Activated CD4-positive, alpha-beta memory T cell treated with anti-CD3 and anti-CD28 coated beads, Interleukin-2, amount 10 ng/mL, durations not matched to agents 7 days and 5 days (primary cell): Measurements from ENCODE around the gene ESR1. TPM values are rescaled to one million over a fixed set of nuclear protein-coding genes. Genes with fewer than 3 reads are reported as not detected.
"Not testable (repeated sequence)": the region's sequence is repeated elsewhere in the genome, so short reads cannot be mapped to it uniquely, and the experiment has no call there.

Experiments used
- CTCF ChIA-PET: fragments of 350-600 bp; sonication (Branson Sonifier 250); formaldehyde crosslinking; loops from one replicate; lab custom pipeline; 2021; ENCODE audit warnings: antibody characterized with exemption, inconsistent platforms; lab: Charles Lee
- POLR2A ChIA-PET: fragments of 350-600 bp; sonication (Branson Sonifier 250); formaldehyde crosslinking; loops from one replicate; lab custom pipeline; 2021; ENCODE audit warnings: antibody characterized with exemption; lab: Charles Lee
- DNase-seq: peaks from one replicate; pipeline ENCODE4 v3.0.0-alpha.2; 2020
- H3K27ac Mint-ChIP-seq: one replicate; pipeline ENCODE4 v1.8.0; 2021; ENCODE audit warnings: mild to moderate bottlenecking, mixed read lengths
- H3K27me3 Mint-ChIP-seq: one replicate; pipeline ENCODE4 v1.8.0; 2021; ENCODE audit warnings: mixed read lengths
- H3K36me3 Mint-ChIP-seq: one replicate; pipeline ENCODE4 v1.8.0; 2021; ENCODE audit warnings: low read depth, mixed read lengths
- H3K4me1 Mint-ChIP-seq: one replicate; pipeline ENCODE4 v1.8.0; 2021; ENCODE audit warnings: mixed read lengths
- H3K4me3 Mint-ChIP-seq: one replicate; pipeline ENCODE4 v1.8.0; 2021; ENCODE audit warnings: mild to moderate bottlenecking, mixed read lengths
- H3K9me3 Mint-ChIP-seq: one replicate; pipeline ENCODE4 v1.8.0; 2021; ENCODE audit warnings: mixed read lengths
- total RNA-seq, 2 experiments: library from RNA; stranded (reverse); gene quantifications; one replicate each; pipeline ENCODE4 v1.2.3, GENCODE V29; 2021

The ESR1 gene
- total RNA-seq, 2 experiments from 2014 or later: 1.2 TPM

GRCh38 chr6:152026291-152026690 lies 218.8 kb downstream of the ESR1 start:
- POLR2A ChIA-PET: no interaction called here

DNA sequence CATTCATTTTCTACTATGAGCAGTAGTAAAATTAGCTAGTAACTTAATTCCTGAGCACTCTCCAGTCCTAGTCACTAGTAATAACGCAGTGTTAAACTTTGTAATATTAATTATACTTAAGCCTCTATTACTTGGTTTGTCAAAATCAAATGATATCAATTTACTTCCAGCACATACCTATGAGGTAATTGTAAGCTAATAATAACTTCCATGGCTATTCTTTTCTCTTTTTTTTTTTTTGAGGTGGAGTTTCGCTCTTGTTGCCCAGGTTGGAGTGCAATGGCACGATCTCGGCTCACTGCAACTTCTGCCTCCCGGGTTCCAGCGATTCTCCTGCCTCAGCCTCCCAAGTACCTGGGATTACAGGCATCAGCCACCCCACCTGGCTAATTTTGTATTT lies 219.3 kb downstream of the ESR1 start:
- H3K27ac Mint-ChIP-seq, DNase-seq, H3K9me3 Mint-ChIP-seq, H3K4me3 Mint-ChIP-seq, H3K36me3 Mint-ChIP-seq, H3K27me3 Mint-ChIP-seq, H3K4me1 Mint-ChIP-seq, POLR2A ChIA-PET: not testable (repeated sequence)
- CTCF ChIA-PET: interaction anchor here (1.0 kb wide), 1 partner anchor 16 kb away, joined by 4 read pairs; no protein-coding TSS in a partner anchor

More at GRCh38 chr6:152026291-152026690, 218.8 kb downstream of the ESR1 start:
- H3K27me3 Mint-ChIP-seq: peaks cover 1% of the 10 kb centered on the region
- H3K27ac Mint-ChIP-seq: no peak overlapping the region
- H3K36me3 Mint-ChIP-seq: no peaks in the 10 kb centered on the region
- CTCF ChIA-PET: interaction anchor here (1.0 kb wide), 1 partner anchor 16 kb away, joined by 4 read pairs; no protein-coding TSS in a partner anchor
- no peak overlapping the region for H3K4me3 Mint-ChIP-seq
- H3K4me1 Mint-ChIP-seq: no peaks in the 10 kb centered on the region
- H3K9me3 Mint-ChIP-seq: peaks cover 5% of the 10 kb centered on the region
- no peak for DNase-seq

- H3K27ac Mint-ChIP-seq, H3K9me3 Mint-ChIP-seq, H3K27me3 Mint-ChIP-seq, H3K36me3 Mint-ChIP-seq, H3K4me3 Mint-ChIP-seq, DNase-seq, POLR2A ChIA-PET, CTCF ChIA-PET, H3K4me1 Mint-ChIP-seq: not testable (repeated sequence)
These were observed 226.3 kb downstream of the ESR1 start for GRCh38 chr6:152033765-152034164.

- no peaks in the 10 kb centered on the region for H3K36me3 Mint-ChIP-seq
- CTCF ChIA-PET: no interaction called here
- H3K4me3 Mint-ChIP-seq: no peak overlapping the region
These were observed 227.1 kb downstream of the ESR1 start for GRCh38 chr6:152034631-152035030.

DNA sequence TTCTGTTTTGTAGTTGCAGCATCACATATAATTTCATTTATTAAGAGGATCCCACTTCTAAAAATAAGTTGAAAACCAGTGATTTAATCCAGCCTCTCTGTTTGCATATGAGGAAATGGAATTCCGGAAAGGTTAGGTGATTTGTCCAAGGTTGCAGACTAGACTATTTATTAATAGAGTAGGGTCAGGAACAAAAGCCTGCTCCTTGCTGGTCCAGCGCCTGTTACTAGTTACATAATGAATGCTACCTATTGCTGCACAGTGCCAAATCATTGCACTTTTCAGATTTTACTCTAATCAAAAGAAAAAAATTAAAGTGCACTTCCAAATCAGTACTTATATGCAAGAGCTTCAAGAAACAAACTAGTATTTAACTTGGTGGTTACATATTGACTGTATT lies 238.6 kb downstream of the ESR1 start:
- ChIA-PET POLR2A (interaction anchor here (1.3 kb wide), 1 partner anchor 107 kb away, joined by 3 read pairs; no protein-coding TSS in a partner anchor), CTCF (no interaction called here)
- Mint-ChIP-seq H3K36me3 (no peaks in the 10 kb centered on the region), H3K27ac (no peak overlapping the region), H3K9me3 (no peaks in the 10 kb centered on the region), H3K4me3 (no peak overlapping the region), H3K4me1 (no peaks in the 10 kb centered on the region), H3K27me3 (peaks cover 2% of the 10 kb centered on the region)
- no peak for DNase-seq

More at GRCh38 chr6:152034631-152035030, 227.1 kb downstream of the ESR1 start:
- no peak for DNase-seq
- Mint-ChIP-seq H3K27me3 (no peaks in the 10 kb centered on the region), H3K9me3 (peaks cover 3% of the 10 kb centered on the region), H3K4me1 (no peaks in the 10 kb centered on the region), H3K27ac (no peak overlapping the region)
- POLR2A ChIA-PET: no interaction called here

GRCh38 chr6:152048921-152049320 lies 241.4 kb downstream of the ESR1 start:
- ChIA-PET POLR2A (no interaction called here), CTCF (no interaction called here)
- H3K27me3 Mint-ChIP-seq: peaks cover 2% of the 10 kb centered on the region
- no peaks in the 10 kb centered on the region for H3K4me1 Mint-ChIP-seq
- H3K4me3 Mint-ChIP-seq: no peak overlapping the region
- no peaks in the 10 kb centered on the region for H3K9me3 Mint-ChIP-seq
- H3K36me3 Mint-ChIP-seq: no peaks in the 10 kb centered on the region
- DNase-seq: no peak
- no peak overlapping the region for H3K27ac Mint-ChIP-seq

DNA sequence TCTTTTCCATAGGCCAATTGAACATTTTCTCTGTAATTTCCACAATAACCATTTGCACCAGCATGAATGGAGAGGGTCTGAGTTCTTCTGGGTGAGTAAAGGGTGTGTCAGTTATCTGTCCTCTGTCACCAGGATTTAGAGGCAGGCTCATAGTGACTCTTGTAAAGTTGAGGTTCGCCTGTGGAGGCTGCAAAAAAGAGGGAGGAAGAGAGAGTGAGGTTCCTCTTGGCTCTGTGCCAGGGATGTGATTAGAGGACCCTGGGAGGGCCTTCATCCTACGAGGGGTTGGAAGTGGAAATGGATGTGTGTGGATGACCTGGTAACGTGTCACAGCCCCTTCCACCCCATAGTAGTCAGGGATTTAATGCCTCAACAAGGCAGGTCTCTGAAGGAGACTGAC lies 242.0 kb downstream of the ESR1 start:
- Mint-ChIP-seq H3K9me3 (no peaks in the 10 kb centered on the region), H3K4me3 (no peak overlapping the region), H3K27me3 (peaks cover 2% of the 10 kb centered on the region), H3K27ac (no peak overlapping the region), H3K36me3 (no peaks in the 10 kb centered on the region), H3K4me1 (no peaks in the 10 kb centered on the region)
- no peak for DNase-seq
- CTCF ChIA-PET: no interaction called here
- POLR2A ChIA-PET: no interaction called here

DNA sequence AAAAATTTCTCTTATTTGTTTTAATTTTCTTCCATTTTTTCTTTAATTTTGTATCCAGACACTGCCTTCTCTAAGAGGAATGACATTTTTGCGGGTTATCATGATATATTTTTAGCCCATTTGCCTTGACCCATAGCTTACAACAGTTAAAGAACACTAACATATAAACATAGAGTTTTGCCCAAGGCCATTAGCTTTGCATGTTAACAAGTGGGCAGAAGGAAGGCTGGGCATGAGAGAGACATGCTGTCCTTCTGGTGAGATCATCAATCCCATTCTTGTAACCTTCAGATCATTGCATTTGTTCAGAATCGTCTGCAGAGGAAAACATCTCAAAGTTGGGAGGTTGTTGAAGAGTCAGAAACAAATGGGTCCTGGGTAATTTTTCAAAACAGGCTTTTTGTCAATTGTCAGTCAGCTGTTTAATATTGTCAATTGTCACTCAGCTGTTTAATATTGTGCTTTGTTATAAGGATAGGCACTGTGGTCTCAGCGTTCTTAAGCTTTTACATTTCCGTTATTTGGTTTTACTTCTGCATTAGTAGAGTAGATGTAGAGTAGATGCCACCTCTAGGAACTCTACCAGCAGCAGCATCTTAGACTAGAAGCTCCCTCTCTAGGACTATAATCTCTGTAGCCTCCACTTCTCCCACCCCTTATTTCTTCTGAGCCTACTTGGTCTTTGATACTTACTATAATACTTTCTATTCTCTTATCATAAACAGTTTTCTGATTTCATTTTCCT lies 243.1 kb downstream of the ESR1 start:
- Mint-ChIP-seq H3K9me3 (no peaks in the 10 kb centered on the region), H3K36me3 (no peaks in the 10 kb centered on the region), H3K27me3 (peaks cover 2% of the 10 kb centered on the region), H3K27ac (no peak overlapping the region), H3K4me3 (no peak overlapping the region), H3K4me1 (no peaks in the 10 kb centered on the region)
- ChIA-PET CTCF (no interaction called here), POLR2A (no interaction called here)
- DNase-seq: no peak

DNA sequence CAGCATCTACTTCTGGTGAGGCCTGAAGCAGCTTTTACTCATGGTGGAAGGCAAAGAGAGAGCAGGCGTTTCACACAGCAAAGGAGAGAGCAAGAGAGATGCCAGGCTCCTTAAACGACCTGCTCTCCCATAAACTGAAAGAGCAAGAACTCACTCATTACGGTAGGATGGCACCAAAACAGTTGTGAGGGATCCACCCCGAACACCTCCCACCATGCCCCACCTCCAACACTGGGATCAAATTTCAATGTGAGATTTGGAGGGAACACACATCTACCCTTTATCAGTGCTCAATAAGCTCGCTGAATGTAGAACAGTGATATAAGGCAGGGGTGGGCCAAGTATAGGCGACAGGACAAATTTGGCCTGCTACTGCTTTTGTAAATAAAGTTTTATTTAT lies 244.6 kb downstream of the ESR1 start:
- Mint-ChIP-seq H3K27me3 (peaks cover 2% of the 10 kb centered on the region), H3K4me1 (no peaks in the 10 kb centered on the region), H3K36me3 (no peaks in the 10 kb centered on the region), H3K4me3 (no peak overlapping the region), H3K27ac (no peak overlapping the region), H3K9me3 (no peaks in the 10 kb centered on the region)
- DNase-seq: no peak
- POLR2A ChIA-PET: no interaction called here
- CTCF ChIA-PET: no interaction called here

GRCh38 chr6:152053332-152053731 lies 245.8 kb downstream of the ESR1 start:
- H3K36me3 Mint-ChIP-seq: no peaks in the 10 kb centered on the region
- H3K4me3 Mint-ChIP-seq: no peak overlapping the region
- no peaks in the 10 kb centered on the region for H3K4me1 Mint-ChIP-seq
- no peak overlapping the region for H3K27ac Mint-ChIP-seq
- H3K27me3 Mint-ChIP-seq: peaks cover 2% of the 10 kb centered on the region
- H3K9me3 Mint-ChIP-seq: no peaks in the 10 kb centered on the region
- DNase-seq: no peak
- CTCF ChIA-PET: no interaction called here
- POLR2A ChIA-PET: no interaction called here

- no peak for DNase-seq
- H3K27ac Mint-ChIP-seq: no peak overlapping the region
- no peak overlapping the region for H3K4me3 Mint-ChIP-seq
- H3K27me3 Mint-ChIP-seq: peaks cover 2% of the 10 kb centered on the region
- CTCF ChIA-PET: no interaction called here
- H3K36me3 Mint-ChIP-seq: no peaks in the 10 kb centered on the region
- no peaks in the 10 kb centered on the region for H3K4me1 Mint-ChIP-seq
- no peaks in the 10 kb centered on the region for H3K9me3 Mint-ChIP-seq
- POLR2A ChIA-PET: no interaction called here
These were observed 247.0 kb downstream of the ESR1 start for GRCh38 chr6:152054441-152054840.

DNA sequence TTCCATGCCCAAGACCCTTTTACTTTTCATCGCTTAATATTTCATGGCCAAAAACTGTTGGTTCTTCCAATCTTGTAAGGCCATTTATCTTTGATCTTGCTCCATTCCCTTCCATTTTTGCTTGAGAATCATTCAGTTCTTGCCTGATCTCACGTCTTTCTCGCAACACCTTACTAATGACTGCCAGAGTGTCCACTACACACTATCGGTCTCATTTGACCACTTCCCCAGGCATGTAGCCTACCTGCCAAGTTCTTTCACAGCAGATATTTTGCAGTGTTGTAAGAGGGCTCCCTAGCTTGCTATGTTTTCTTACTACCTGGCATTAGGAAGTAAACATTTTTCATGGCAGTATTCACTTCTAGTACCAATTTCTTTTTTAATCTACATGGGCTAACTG lies 248.0 kb downstream of the ESR1 start:
- H3K4me1 Mint-ChIP-seq: no peaks in the 10 kb centered on the region
- CTCF ChIA-PET: no interaction called here

DNA sequence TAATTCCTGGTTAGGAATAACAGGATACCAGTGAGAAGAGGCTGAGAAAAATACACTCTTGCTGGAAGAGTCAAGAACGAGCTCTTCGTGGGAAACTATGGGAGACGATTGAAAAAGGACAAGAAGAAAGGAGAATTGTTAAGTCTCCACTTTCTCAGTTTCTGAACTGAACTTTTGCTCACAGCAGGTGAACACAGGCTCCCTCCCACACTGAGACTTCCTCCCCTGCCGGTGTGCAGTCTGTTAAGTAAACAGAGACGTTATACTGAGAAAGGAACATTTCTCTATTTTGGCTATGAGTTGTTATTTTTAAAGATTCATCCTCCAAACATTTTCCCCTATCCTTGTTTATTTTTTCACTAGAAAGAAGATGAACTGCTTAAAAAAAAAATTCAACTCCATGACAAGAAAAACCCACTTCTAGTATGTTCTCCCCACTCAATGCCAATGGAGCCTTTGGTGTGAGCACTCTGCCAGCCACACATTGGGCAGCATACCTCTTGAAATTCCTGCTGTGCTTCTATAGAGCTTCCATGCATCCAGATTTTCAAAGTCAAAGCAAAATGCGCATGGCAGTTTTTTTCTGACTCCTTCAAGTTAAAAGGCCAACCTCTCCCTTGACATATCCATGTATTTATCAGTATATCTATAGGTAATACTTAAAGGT lies 250.5 kb downstream of the ESR1 start:
- Mint-ChIP-seq H3K27me3 (peaks cover 2% of the 10 kb centered on the region), H3K4me3 (no peak overlapping the region), H3K36me3 (no peaks in the 10 kb centered on the region), H3K9me3 (no peaks in the 10 kb centered on the region), H3K27ac (no peak overlapping the region), H3K4me1 (no peaks in the 10 kb centered on the region)
- CTCF ChIA-PET: no interaction called here
- POLR2A ChIA-PET: no interaction called here
- no peak for DNase-seq

More for the DNA sequence above, 248.0 kb downstream of the ESR1 start:
- H3K27ac Mint-ChIP-seq: no peak overlapping the region
- no peak overlapping the region for H3K4me3 Mint-ChIP-seq
- H3K36me3 Mint-ChIP-seq: no peaks in the 10 kb centered on the region
- H3K9me3 Mint-ChIP-seq: no peaks in the 10 kb centered on the region
- peaks cover 2% of the 10 kb centered on the region for H3K27me3 Mint-ChIP-seq
- POLR2A ChIA-PET: no interaction called here
- DNase-seq: no peak
